HG03066 (cell line): Measurements from ENCODE around the gene HINT1.
"Not testable (repeated sequence)": the region's sequence is repeated elsewhere in the genome, so short reads cannot be mapped to it uniquely, and the experiment has no call there.

Source experiments
- ATAC-seq: cut with Tn5 transposase; IDR thresholded peaks from one replicate; pipeline ENCODE4 v1.9.1; 2021; ENCODE audit warnings: low read depth; ENCODE audit not compliant: unreplicated experiment

HINT1 gene

DNA sequence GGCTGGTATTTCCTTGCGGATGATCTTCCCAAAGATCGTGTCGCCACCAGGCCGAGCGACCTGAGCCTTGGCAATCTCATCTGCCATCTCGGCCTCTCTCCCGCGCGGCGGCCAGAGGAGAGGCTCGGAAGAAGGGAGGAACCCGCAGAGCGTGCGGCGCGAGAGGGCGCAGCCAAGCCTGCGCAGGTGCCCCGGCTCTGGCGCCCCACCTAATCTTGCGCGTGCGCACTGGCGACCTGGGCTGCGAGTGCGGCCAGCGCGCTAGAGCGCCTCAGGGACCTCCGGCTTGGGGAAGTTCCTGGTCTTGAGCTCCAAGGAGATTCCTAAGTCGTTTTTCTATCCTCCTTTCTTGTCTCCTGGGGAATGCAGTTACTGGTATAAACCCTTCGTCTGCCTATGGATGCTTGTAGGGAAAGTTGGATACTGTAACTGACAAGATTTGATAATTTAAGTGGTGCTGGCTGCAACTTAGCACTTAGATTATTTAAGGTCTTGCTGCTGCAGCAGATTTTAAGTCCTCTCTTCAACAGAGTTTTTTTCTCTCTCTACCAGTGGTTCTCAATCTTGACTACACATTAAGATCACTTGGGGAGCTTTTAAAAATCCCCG is at the start of gene HINT1:
Gene HINT1, minus strand, starts transcription at position 138 of the 609 bp plus-strand sequence. Its CDS starts 51 bp downstream, at position 87.
- ATAC-seq, result peak; percentile 88

- no peak for ATAC-seq
These were observed 49.7 kb upstream of the HINT1 start for GRCh38 chr5:131214609-131215227.

GRCh38 chr5:131212471-131213021 is 47.5 kb upstream of the HINT1 start:
- peak; percentile 27 for ATAC-seq

DNA sequence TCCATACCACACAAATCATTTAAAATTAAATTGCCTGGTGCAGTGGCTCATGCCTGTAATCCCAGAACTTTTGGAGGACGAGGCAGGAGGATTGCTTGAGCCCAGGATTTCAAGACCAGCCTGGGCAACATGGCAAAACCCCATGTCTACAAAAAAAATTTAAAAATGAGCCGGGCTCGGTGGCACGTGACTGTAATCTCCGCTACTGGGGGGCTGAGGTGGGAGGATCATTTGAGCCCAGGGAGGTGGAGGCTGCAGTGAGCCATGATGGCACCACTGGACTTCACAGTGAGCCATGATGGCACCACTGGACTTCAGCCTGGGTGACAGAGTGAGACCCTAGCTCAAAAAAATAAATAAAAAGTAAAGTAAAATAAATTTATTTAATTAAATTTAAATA is 46.6 kb upstream of the HINT1 start:
- no peak for ATAC-seq

DNA sequence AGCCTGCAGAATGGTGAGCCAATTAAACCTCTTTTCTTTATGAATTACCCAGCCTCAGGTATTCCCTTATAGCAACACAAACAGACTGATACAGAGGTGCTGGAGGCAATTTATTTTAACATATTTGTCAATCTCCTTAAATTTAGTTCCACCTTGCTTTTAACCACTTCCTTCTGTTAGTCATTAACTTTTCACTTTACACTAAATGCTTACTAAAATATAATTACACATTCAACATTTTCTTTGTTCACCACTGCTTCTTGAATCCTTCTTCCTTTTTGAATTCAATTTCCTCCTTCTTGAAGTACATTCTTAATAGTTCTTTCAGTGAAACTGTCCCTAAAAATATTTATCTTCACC is 45.1 kb upstream of the HINT1 start:
- ATAC-seq, result no peak

DNA sequence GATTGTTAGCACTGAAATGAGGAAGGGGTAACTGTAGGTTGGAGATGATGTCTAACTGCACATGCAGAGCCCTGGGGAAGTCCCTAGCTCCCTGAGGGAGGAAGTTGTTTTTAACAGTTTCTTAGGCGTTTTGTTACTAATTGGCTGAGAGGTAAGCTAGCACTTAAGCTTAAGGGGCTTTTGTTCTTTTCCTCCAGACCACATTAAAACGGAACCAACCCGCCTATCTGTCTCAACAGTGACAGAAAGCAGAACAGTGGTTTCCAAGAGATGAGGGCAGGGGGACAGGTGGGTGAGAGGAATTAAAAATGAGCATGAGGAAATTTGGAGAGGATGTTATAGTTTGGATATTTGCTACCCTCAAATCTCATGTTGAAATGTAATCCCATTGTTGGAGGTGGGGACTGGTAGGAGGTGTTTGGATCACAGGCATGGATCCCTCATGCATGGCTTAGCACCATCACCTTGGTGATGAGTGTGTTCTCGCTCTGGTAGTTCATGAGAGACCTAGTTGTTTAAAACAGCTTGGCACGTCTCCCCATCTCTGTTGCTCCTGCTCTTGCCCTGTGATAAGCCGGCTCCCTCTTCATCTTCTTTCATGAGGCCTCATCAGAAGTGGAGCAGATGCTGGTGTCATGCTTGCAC is 44.6 kb upstream of the HINT1 start:
- ATAC-seq, result peak; percentile 93

GRCh38 chr5:131209175-131209505 is 44.1 kb upstream of the HINT1 start:
- no peak for ATAC-seq

DNA sequence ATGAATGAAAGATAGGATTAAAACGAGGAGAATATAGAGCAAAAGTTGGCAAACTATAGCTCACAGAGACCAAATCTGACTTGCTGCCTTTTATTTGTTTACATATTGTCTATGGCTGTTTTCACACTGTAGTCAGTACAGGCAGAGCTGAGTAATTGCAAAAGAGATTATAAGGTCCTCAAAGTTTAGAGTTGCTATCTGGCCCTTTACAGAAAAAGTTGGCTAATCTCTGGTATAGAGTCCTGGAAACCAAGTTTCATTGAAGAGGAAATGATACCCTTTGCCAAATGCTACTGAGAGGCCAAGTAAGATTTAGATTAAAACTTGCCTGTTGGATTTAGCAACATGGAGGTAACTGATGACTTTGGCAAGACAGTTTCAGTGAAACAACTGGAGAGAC is 41.7 kb upstream of the HINT1 start:
- no peak for ATAC-seq

GRCh38 chr5:131206061-131206460 is 41.0 kb upstream of the HINT1 start:
- ATAC-seq, result no peak

DNA sequence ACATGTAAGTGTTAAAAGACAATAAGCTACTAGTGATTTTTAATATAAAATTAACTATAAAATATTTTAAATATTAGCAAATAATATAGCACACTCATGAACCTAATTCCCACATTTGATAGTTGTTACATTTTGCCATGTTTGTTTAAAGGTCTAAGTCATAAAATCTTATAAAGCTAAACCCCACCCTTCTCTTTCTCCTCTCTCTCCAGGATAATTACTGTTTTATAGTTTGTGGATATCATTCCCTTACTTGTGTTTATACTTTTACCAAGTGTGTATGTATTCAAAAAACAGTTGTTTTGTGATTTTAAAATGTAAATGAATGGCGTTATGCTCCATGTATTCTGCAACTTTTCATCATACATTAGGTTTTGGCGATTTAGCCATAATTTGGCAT is 39.9 kb upstream of the HINT1 start:
- no peak for ATAC-seq

DNA sequence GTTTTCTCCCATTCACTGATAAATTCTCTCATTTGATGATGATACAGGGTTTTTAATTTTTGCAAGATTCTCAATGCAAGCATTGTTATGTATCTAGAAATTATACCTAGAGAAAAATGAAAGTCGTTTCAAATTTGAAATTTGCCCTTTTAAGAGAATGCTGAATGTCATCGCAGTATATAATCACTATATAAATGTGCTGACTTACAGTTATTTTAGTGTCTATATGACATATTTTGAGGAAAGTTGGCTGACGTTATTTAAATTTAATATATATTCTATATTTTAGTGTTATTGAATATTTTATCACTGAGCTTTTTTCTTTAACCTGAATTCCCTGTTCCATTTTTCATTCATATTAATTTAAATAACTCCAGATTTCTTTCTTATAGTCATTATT is 35.5 kb upstream of the HINT1 start:
- ATAC-seq, result no peak

DNA sequence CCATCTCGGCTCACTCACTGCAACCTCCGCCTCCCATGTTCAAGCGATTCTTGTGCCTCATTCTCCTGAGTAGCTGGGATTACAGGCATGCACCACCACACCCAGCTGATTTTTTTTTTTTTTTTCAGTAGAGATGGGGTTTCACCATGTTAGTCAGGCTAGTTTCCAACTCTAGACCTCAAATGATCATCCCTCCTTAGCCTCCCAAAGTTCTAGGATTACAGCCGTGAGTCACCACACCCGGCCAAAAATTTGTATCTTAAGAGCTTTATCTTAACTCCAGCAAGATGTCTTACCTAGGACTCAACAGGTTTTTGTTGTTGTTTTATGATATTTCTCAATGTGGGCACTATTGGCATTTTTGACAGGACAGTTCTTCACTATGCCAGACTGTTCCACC is 33.6 kb upstream of the HINT1 start:
- ATAC-seq, result no peak

- ATAC-seq, result no peak
These were observed 31.3 kb upstream of the HINT1 start for GRCh38 chr5:131196331-131196730.

- no peak for ATAC-seq
These were observed 30.6 kb upstream of the HINT1 start for GRCh38 chr5:131195696-131196095.

DNA sequence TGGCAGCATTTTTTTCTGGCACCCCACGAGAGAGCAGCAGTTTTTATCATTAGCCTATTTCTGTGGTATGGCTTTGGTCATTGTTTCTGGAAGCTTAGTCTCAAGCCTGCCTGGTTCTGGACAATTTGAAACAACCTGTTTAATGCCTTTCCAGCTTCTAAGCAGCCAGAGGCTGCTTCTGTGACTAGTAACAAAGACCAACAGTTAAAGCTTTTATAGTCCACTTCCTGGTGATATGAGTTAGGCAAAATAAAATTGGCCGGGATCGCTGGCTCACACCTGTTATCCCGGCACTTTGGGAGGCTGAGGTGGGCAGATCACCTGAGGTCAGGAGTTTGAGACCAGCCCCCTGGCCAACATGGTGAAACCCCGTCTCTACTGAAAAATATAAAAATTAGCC is 29.7 kb upstream of the HINT1 start:
- ATAC-seq, result no peak

DNA sequence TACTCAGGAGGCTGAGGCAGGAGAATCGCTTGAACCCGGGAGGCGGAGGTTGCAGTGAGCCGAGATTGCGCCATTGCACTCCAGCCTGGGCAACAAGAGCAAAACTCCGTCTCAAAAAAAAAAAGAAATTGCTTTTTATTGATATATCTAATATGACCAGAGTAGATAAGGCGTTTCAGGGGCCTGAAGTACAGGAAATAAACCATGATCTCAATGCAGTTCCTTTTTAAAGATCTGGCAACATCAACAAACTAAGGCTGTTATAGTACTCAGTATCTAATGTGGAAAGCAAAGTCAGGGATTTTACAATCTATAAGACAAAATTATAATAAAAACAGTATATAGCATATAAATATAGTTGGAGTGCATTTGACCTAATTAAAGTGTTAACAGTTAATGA is 28.8 kb upstream of the HINT1 start:
- ATAC-seq, result not testable (repeated sequence)

DNA sequence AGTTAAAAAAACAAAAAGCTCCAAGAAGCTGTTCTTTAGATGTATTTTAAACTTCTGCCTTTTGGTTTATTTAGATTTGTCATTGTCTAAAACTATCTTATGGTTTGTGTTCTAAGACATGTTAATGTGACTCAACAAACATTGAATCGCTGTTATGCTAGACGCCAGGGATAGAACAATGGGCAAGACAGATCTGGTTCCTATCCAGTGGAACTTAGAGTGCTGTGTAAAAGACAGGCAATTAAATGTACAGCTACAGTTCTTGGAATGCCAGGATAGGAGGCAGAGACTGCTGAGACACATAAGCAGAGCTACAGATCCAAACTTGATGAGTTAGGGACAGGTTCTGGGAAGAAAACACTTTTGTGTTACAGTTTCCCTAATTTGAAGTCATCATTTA is 28.1 kb upstream of the HINT1 start:
- ATAC-seq, result no peak

DNA sequence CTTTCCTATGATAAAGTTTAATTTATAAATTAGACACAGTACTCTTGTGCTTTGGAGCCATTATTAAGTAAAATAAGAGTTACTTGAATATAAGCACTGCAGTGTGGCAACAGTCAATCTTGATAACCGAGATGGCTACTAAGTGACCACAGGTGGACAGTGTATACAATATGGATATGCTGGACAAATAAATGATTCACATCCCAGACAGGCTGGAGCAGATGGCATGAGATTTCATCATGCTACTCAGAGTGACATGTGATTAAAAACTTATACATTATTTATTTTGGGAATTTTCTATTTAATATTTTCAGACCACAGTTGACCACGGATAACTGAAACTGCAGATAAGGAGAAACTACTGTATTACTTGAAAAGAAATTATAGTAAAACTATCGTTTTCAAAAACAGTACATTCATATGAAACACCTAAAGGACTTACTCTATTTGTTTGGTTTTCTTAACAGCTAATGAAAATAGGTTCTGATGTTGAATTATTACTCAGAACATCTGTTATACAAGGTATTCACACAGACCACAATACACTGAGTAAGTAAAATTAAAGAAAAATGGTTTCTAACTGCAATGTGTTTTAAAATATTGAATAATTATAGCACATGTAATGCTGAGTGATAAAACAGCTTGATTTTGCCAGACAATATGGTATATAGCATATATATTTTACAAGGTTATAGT is 21.7 kb upstream of the HINT1 start:
- no peak for ATAC-seq

- ATAC-seq, result no peak
These were observed 20.6 kb upstream of the HINT1 start for GRCh38 chr5:131185523-131186104.

DNA sequence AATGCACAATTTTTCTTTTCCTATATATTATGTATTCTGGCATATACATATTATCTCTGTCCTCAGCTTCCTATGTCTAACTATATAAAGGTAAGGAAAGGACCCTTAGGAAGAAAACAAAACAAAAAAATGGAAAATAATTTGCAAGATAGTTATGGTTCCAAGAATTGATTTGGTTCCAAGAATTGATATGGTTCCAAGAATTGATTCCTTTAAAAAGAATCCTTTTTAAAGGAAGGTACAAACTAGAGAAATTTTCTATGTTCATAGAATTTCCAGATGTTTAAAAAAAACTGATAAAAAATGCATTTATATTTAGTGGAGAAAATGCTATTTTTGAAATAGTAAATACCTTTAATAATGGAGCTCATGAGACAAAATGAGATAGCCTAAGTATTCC is 17.8 kb upstream of the HINT1 start:
- no peak for ATAC-seq

DNA sequence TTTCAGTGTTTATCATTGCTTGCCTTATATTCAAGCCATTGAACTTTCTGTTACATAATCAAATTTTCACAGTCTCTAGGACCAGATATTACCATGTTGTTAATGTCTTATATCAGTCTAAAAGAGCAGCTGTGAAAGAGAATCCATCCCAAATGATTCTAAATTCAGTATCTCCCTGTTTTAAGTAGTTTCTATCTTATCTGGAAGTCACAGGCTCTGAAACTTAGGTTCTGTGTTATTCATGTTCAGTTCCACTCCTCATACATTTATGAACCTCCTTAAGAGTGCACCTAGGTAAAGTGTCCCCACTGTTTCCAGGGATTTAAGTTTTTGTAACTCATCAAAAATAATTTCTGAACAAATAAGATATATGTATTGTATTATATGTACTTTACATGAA is 15.4 kb upstream of the HINT1 start:
- no peak for ATAC-seq
